Mammary epithelial cell (primary cell): Measurements from ENCODE around the gene PRKCZ.

Experiments used
- EZH2 ChIP-seq: IDR thresholded peaks from 2 replicates; pipeline ENCODE4 v1.6.1; 2012; ENCODE audit warnings: low read length, inconsistent platforms, borderline replicate concordance
- TF ChIP-seq, protein P1 (sequence below), 2 donors: IDR thresholded peaks in 1 of 2; conservative IDR thresholded peaks in 1 of 2; 2 replicates each; pipeline ENCODE4 v1.5.1; 2011 to 2012; ENCODE audit warnings: inconsistent platforms in 2 of 2, low read length in 2 of 2, mild to moderate bottlenecking in 2 of 2, control low read depth in 1 of 2, low read depth in 1 of 2; ENCODE audit not compliant: insufficient read depth in 1 of 2; ENCODE audit errors: extremely low read depth in 1 of 2

DNA sequence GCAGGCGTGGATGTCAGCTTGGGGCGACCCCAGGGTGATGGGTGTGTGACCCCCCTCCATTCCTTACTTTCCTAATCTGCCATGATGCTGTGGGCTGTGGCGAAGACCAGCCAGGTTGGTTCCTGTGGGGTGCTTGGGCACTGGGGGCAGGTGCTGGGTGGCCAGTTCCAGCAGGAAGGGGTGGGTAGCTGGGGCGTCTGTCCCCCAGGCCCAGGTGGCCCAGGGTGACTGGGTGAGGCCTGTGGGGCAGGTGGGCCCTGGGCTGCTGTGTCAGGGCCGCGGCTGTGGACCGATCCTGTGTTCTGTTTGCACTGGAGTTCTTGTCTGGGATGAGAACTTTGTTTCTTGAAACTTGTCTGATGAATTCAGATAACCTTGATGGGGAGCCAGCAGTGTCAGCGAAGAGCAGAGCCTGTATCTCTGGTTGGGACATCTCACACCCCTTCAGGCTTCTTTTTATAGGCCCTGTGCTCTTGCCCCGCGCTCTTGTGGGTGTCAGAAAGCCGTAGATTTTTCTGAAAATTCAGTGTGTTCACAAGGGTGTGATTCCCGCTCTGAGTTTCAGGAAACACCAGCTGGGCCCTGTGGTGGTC lies 3.7 kb downstream of the PRKCZ start:
- TF ChIP-seq, protein P1, sequence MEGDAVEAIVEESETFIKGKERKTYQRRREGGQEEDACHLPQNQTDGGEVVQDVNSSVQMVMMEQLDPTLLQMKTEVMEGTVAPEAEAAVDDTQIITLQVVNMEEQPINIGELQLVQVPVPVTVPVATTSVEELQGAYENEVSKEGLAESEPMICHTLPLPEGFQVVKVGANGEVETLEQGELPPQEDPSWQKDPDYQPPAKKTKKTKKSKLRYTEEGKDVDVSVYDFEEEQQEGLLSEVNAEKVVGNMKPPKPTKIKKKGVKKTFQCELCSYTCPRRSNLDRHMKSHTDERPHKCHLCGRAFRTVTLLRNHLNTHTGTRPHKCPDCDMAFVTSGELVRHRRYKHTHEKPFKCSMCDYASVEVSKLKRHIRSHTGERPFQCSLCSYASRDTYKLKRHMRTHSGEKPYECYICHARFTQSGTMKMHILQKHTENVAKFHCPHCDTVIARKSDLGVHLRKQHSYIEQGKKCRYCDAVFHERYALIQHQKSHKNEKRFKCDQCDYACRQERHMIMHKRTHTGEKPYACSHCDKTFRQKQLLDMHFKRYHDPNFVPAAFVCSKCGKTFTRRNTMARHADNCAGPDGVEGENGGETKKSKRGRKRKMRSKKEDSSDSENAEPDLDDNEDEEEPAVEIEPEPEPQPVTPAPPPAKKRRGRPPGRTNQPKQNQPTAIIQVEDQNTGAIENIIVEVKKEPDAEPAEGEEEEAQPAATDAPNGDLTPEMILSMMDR (conservative IDR thresholded peaks at IDR 0.05 in 1 of 2, IDR thresholded peaks at IDR 0.05 in 1 of 2; ENCODE audit: extremely low read depth in 1 of 2, insufficient read depth in 1 of 2, low read depth in 1 of 2, low read length in 2 of 2): no peak
- TF ChIP-seq EZH2: no peak
